HEK293 (cell line): ENCODE measurements around the gene HIRA.

Source experiments
- CTCF ChIA-PET: fragments of 350-600 bp; formaldehyde crosslinking; extraction: SDS; loops from one replicate; lab custom pipeline; 2021; ENCODE audit warnings: antibody characterized with exemption; lab: Yijun Ruan, JAX
- POLR2A ChIA-PET: fragments of 300-600 bp; formaldehyde crosslinking; extraction: SDS; loops from one replicate; lab custom pipeline; 2020; ENCODE audit warnings: antibody characterized with exemption, inconsistent platforms; lab: Yijun Ruan, JAX
- H3K27ac ChIP-seq: fragments of 200-500 bp; sonication (Bioruptor generic); 2 replicates; pipeline ENCODE4 v1.5.1; 2014; ENCODE audit warnings: low read depth, low read length, control low read depth, inconsistent platforms; ENCODE audit errors: extremely low read depth
- H3K36me3 ChIP-seq, 2 experiments: fragments of 200-500 bp in 1 of 2; sonication (Bioruptor generic) in 1 of 2; 1 replicate in 1 of 2; 2 replicates in 1 of 2; pipeline ENCODE4 v1.5.1; 2014 to 2017; ENCODE audit warnings: inconsistent platforms in 2 of 2, low read length in 2 of 2; ENCODE audit not compliant: control insufficient read depth in 2 of 2, insufficient read depth in 1 of 2
- H3K4me1 ChIP-seq: fragments of 200-500 bp; sonication (Bioruptor generic); 2 replicates; pipeline ENCODE4 v1.5.1; 2014; ENCODE audit warnings: mild to moderate bottlenecking, low read length, inconsistent platforms; ENCODE audit not compliant: control insufficient read depth, insufficient read depth
- H3K4me3 ChIP-seq: 2 replicates; pipeline ENCODE4 v1.5.1; 2011; ENCODE audit warnings: low read depth, mild to moderate bottlenecking, control low read depth, low read length, moderate library complexity
- H3K9me3 ChIP-seq: fragments of 200-500 bp; sonication (Bioruptor generic); 2 replicates; pipeline ENCODE4 v1.5.1; 2014; ENCODE audit warnings: low read depth, low read length, inconsistent platforms; ENCODE audit not compliant: control insufficient read depth, insufficient read depth
- GLIS1 ChIP-seq: fragments of 450-650 bp; formaldehyde crosslinking; IDR thresholded peaks from 2 replicates; pipeline ENCODE4 v1.5.1; 2016; ENCODE audit warnings: missing biosample characterization, missing genetic modification characterization
- HOXD13 ChIP-seq: sonication (generic); formaldehyde crosslinking; IDR thresholded peaks from 2 replicates; pipeline ENCODE4 v1.8.0; 2022; ENCODE audit warnings: missing genetic modification reagents, borderline replicate concordance
- KLF16 ChIP-seq: fragments of 450-650 bp; formaldehyde crosslinking; IDR thresholded peaks from 2 replicates; pipeline ENCODE4 v1.5.1; 2017; ENCODE audit warnings: missing biosample characterization, missing genetic modification characterization
- MYNN ChIP-seq: fragments of 450-650 bp; formaldehyde crosslinking; IDR thresholded peaks from 2 replicates; pipeline ENCODE4 v1.5.1; 2016; ENCODE audit warnings: missing biosample characterization, missing genetic modification characterization, borderline replicate concordance
- YY2 ChIP-seq: fragments of 450-650 bp; formaldehyde crosslinking; IDR thresholded peaks from 2 replicates; pipeline ENCODE4 v1.5.1; 2016; ENCODE audit warnings: missing biosample characterization, missing genetic modification characterization
- ZBTB1 ChIP-seq: fragments of 450-650 bp; formaldehyde crosslinking; IDR thresholded peaks from 2 replicates; pipeline ENCODE4 v1.5.1; 2016; ENCODE audit warnings: missing biosample characterization, missing genetic modification characterization
- ZBTB48 ChIP-seq: fragments of 450-650 bp; formaldehyde crosslinking; IDR thresholded peaks from 2 replicates; pipeline ENCODE4 v1.5.1; 2016; ENCODE audit warnings: missing biosample characterization, missing genetic modification characterization
- ZNF132 ChIP-seq: fragments of 450-650 bp; formaldehyde crosslinking; IDR thresholded peaks from 2 replicates; pipeline ENCODE4 v1.5.1; 2017; ENCODE audit warnings: missing biosample characterization, missing genetic modification characterization, borderline replicate concordance
- ZNF157 ChIP-seq: fragments of 450-650 bp; formaldehyde crosslinking; IDR thresholded peaks from 2 replicates; pipeline ENCODE4 v1.5.1; 2016; ENCODE audit warnings: missing biosample characterization, missing genetic modification characterization
- ZNF19 ChIP-seq: fragments of 450-650 bp; formaldehyde crosslinking; IDR thresholded peaks from 2 replicates; pipeline ENCODE4; 2016; ENCODE audit warnings: missing biosample characterization, missing genetic modification characterization, low read depth
- ZNF214 ChIP-seq: fragments of 450-650 bp; formaldehyde crosslinking; IDR thresholded peaks from 2 replicates; pipeline ENCODE4 v1.5.1; 2017; ENCODE audit warnings: missing biosample characterization, mild to moderate bottlenecking, missing genetic modification characterization, borderline replicate concordance
- ZNF302 ChIP-seq: fragments of 450-650 bp; formaldehyde crosslinking; IDR thresholded peaks from 2 replicates; pipeline ENCODE4 v1.5.1; 2016; ENCODE audit warnings: missing biosample characterization, missing genetic modification characterization, low read depth
- ZNF341 ChIP-seq: fragments of 450-650 bp; formaldehyde crosslinking; IDR thresholded peaks from 2 replicates; pipeline ENCODE4; 2016; ENCODE audit warnings: low read depth, missing biosample characterization, missing genetic modification characterization
- ZNF37A ChIP-seq: fragments of 450-650 bp; IDR thresholded peaks from 2 replicates; pipeline ENCODE4 v1.5.1; 2018; ENCODE audit warnings: missing biosample characterization, missing genetic modification characterization
- ZNF510 ChIP-seq: fragments of 450-650 bp; formaldehyde crosslinking; IDR thresholded peaks from 2 replicates; pipeline ENCODE4 v1.5.1; 2018; ENCODE audit warnings: mild to moderate bottlenecking, missing genetic modification characterization, missing biosample characterization; ENCODE audit not compliant: insufficient replicate concordance
- ZNF521 ChIP-seq: fragments of 450-650 bp; formaldehyde crosslinking; IDR thresholded peaks from 2 replicates; pipeline ENCODE4 v1.5.1; 2017; ENCODE audit warnings: missing biosample characterization, mild to moderate bottlenecking, missing genetic modification characterization
- ZNF530 ChIP-seq: fragments of 450-650 bp; formaldehyde crosslinking; IDR thresholded peaks from 2 replicates; pipeline ENCODE4 v1.5.1; 2016; ENCODE audit warnings: low read depth, missing biosample characterization, missing genetic modification characterization
- ZNF544 ChIP-seq: fragments of 450-650 bp; formaldehyde crosslinking; IDR thresholded peaks from 2 replicates; pipeline ENCODE4 v1.5.0; 2017; ENCODE audit warnings: missing biosample characterization, missing genetic modification characterization
- ZNF548 ChIP-seq: fragments of 450-650 bp; formaldehyde crosslinking; IDR thresholded peaks from 2 replicates; pipeline ENCODE4 v1.5.1; 2016; ENCODE audit warnings: missing biosample characterization, missing genetic modification characterization
- ZNF596 ChIP-seq: fragments of 450-650 bp; IDR thresholded peaks from 2 replicates; pipeline ENCODE4 v1.5.0; 2018; ENCODE audit warnings: missing biosample characterization, mild to moderate bottlenecking, missing genetic modification characterization, moderate library complexity
- ZNF621 ChIP-seq: fragments of 450-650 bp; formaldehyde crosslinking; IDR thresholded peaks from 2 replicates; pipeline ENCODE4 v1.5.1; 2017; ENCODE audit warnings: missing biosample characterization, missing genetic modification characterization
- ZNF623 ChIP-seq: fragments of 450-650 bp; formaldehyde crosslinking; IDR thresholded peaks from 2 replicates; pipeline ENCODE4 v1.5.1; 2016; ENCODE audit warnings: missing biosample characterization, missing genetic modification characterization
- ZNF664 ChIP-seq: fragments of 450-650 bp; formaldehyde crosslinking; IDR thresholded peaks from 2 replicates; pipeline ENCODE4 v1.5.1; 2016; ENCODE audit warnings: missing biosample characterization, missing genetic modification characterization
- ZNF837 ChIP-seq: fragments of 450-650 bp; formaldehyde crosslinking; IDR thresholded peaks from 2 replicates; pipeline ENCODE4 v1.5.1; 2016; ENCODE audit warnings: missing biosample characterization, missing genetic modification characterization
- ZNF843 ChIP-seq: fragments of 450-650 bp; formaldehyde crosslinking; IDR thresholded peaks from 2 replicates; pipeline ENCODE4 v1.5.1; 2016; ENCODE audit warnings: missing biosample characterization, missing genetic modification characterization
- ZSCAN16 ChIP-seq: fragments of 450-650 bp; formaldehyde crosslinking; IDR thresholded peaks from 2 replicates; pipeline ENCODE4 v1.5.1; 2016; ENCODE audit warnings: missing biosample characterization, missing genetic modification characterization
- ZSCAN23 ChIP-seq: fragments of 450-650 bp; formaldehyde crosslinking; IDR thresholded peaks from 2 replicates; pipeline ENCODE4 v1.5.1; 2016; ENCODE audit warnings: missing biosample characterization, missing genetic modification characterization
- ZSCAN30 ChIP-seq: fragments of 450-650 bp; IDR thresholded peaks from 2 replicates; pipeline ENCODE4 v1.5.1; 2018; ENCODE audit warnings: missing biosample characterization, mild to moderate bottlenecking, missing genetic modification characterization, moderate library complexity
- ZXDB ChIP-seq: fragments of 450-650 bp; formaldehyde crosslinking; IDR thresholded peaks from 2 replicates; pipeline ENCODE4 v1.5.1; 2016; ENCODE audit warnings: missing biosample characterization, missing genetic modification characterization
- TF ChIP-seq, protein P1 (sequence below): fragments of 450-650 bp; formaldehyde crosslinking; IDR thresholded peaks from 2 replicates; pipeline ENCODE4 v1.5.1; 2016; ENCODE audit warnings: missing biosample characterization, missing genetic modification characterization, borderline replicate concordance
- TF ChIP-seq, protein P2 (sequence below): fragments of 450-650 bp; IDR thresholded peaks from 2 replicates; pipeline ENCODE4 v1.5.1; 2018; ENCODE audit warnings: missing biosample characterization, missing genetic modification characterization
- TF ChIP-seq, protein P3 (sequence below): fragments of 450-650 bp; formaldehyde crosslinking; IDR thresholded peaks from 2 replicates; pipeline ENCODE4 v1.5.0; 2017; ENCODE audit warnings: missing biosample characterization, missing genetic modification characterization, borderline replicate concordance
- TF ChIP-seq, protein P4 (sequence below): fragments of 450-650 bp; formaldehyde crosslinking; IDR thresholded peaks from 2 replicates; pipeline ENCODE4 v1.5.1; 2016; ENCODE audit warnings: missing biosample characterization, missing genetic modification characterization

Gene HIRA

DNA sequence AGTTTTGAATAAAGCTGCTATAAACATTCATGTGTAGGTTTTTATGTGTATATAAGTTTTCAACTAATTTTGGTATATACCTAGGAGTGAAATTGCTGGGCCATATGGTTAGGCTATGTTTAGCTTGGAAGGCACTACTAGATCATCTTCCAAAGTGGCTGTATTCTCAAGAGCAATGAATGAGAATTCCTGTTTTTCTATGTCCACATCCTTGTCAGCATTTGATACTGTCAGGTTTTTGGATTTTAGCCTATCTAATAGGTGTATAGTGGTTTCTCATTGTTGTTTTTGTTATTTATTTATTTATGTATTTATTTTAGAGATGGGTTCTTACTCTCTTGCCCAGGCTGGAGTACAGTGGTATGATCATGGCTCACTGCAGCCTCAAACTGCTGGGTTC is 113.7 kb downstream of the HIRA start:
- no peaks in the 10 kb centered on the region for H3K36me3 ChIP-seq
- ChIA-PET POLR2A (no interaction called here), CTCF (interaction anchor here (0.9 to 1.2 kb wide), 2 partner anchors 10 to 138 kb away, joined by 3 to 8 read pairs; no protein-coding TSS in a partner anchor)
- no peak overlapping the region for H3K27ac ChIP-seq
- no peak overlapping the region for H3K4me3 ChIP-seq
- H3K4me1 ChIP-seq = no peaks in the 10 kb centered on the region
- TF ChIP-seq ZNF510 (tag by site-specific recombination) (no peak), ZNF623 (tag by site-specific recombination) (no peak), ZNF302 (tag by site-specific recombination) (no peak), ZXDB (tag by site-specific recombination) (no peak), ZSCAN23 (no peak), ZSCAN16 (tag by site-specific recombination) (no peak), ZNF157 (tag by site-specific recombination) (no peak), ZNF530 (tag by site-specific recombination) (no peak), ZNF19 (no peak), ZNF214 (no peak), ZNF837 (tag by site-specific recombination) (no peak), ZNF664 (no peak), ZSCAN30 (tag by site-specific recombination) (no peak), ZNF548 (tag by site-specific recombination) (no peak), HOXD13 (CRISPR knock-in tag) (no peak), ZNF843 (tag by site-specific recombination) (no peak), ZBTB1 (no peak), MYNN (tag by site-specific recombination) (no peak)
- TF ChIP-seq, protein P1, sequence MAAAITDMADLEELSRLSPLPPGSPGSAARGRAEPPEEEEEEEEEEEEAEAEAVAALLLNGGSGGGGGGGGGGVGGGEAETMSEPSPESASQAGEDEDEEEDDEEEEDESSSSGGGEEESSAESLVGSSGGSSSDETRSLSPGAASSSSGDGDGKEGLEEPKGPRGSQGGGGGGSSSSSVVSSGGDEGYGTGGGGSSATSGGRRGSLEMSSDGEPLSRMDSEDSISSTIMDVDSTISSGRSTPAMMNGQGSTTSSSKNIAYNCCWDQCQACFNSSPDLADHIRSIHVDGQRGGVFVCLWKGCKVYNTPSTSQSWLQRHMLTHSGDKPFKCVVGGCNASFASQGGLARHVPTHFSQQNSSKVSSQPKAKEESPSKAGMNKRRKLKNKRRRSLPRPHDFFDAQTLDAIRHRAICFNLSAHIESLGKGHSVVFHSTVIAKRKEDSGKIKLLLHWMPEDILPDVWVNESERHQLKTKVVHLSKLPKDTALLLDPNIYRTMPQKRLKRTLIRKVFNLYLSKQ (tag by site-specific recombination) = no peak
- TF ChIP-seq, protein P2, sequence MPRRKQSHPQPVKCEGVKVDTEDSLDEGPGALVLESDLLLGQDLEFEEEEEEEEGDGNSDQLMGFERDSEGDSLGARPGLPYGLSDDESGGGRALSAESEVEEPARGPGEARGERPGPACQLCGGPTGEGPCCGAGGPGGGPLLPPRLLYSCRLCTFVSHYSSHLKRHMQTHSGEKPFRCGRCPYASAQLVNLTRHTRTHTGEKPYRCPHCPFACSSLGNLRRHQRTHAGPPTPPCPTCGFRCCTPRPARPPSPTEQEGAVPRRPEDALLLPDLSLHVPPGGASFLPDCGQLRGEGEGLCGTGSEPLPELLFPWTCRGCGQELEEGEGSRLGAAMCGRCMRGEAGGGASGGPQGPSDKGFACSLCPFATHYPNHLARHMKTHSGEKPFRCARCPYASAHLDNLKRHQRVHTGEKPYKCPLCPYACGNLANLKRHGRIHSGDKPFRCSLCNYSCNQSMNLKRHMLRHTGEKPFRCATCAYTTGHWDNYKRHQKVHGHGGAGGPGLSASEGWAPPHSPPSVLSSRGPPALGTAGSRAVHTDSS (tag by site-specific recombination) = no peak
- H3K9me3 ChIP-seq = no peaks in the 10 kb centered on the region

DNA sequence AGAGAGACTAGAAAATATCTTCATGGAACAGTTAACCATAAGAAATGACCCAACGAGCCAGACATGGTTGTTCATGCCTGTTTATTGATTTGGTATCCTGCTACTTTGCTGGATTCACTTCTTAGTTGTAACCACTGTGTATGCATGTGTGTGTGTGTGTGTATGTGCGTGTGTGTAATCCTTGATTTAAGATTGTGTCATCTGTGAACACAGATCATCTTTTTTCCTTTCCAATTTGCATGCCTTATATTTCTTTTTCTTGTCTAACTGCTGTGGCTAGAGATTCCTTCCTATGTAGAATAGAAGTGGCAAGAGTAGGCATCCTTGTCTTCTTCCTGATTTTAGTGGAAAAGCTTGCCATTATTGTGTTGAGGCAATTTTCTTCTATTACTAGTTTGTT is 123.7 kb downstream of the HIRA start:
- TF ChIP-seq ZNF621 (tag by site-specific recombination) = no peak
- TF ChIP-seq ZNF341 (tag by site-specific recombination) = no peak
- no peak for TF ChIP-seq GLIS1
- no peak for TF ChIP-seq ZNF132 (tag by site-specific recombination)
- no peak for TF ChIP-seq KLF16
- no peak for TF ChIP-seq ZBTB48 (tag by site-specific recombination)
- no peak for TF ChIP-seq ZNF521 (tag by site-specific recombination)
- TF ChIP-seq, protein P3, sequence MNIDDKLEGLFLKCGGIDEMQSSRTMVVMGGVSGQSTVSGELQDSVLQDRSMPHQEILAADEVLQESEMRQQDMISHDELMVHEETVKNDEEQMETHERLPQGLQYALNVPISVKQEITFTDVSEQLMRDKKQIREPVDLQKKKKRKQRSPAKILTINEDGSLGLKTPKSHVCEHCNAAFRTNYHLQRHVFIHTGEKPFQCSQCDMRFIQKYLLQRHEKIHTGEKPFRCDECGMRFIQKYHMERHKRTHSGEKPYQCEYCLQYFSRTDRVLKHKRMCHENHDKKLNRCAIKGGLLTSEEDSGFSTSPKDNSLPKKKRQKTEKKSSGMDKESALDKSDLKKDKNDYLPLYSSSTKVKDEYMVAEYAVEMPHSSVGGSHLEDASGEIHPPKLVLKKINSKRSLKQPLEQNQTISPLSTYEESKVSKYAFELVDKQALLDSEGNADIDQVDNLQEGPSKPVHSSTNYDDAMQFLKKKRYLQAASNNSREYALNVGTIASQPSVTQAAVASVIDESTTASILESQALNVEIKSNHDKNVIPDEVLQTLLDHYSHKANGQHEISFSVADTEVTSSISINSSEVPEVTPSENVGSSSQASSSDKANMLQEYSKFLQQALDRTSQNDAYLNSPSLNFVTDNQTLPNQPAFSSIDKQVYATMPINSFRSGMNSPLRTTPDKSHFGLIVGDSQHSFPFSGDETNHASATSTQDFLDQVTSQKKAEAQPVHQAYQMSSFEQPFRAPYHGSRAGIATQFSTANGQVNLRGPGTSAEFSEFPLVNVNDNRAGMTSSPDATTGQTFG (tag by site-specific recombination) = no peak
- TF ChIP-seq, protein P4, sequence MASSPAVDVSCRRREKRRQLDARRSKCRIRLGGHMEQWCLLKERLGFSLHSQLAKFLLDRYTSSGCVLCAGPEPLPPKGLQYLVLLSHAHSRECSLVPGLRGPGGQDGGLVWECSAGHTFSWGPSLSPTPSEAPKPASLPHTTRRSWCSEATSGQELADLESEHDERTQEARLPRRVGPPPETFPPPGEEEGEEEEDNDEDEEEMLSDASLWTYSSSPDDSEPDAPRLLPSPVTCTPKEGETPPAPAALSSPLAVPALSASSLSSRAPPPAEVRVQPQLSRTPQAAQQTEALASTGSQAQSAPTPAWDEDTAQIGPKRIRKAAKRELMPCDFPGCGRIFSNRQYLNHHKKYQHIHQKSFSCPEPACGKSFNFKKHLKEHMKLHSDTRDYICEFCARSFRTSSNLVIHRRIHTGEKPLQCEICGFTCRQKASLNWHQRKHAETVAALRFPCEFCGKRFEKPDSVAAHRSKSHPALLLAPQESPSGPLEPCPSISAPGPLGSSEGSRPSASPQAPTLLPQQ (tag by site-specific recombination) = no peak
- TF ChIP-seq ZNF544 (tag by site-specific recombination) = no peak
- TF ChIP-seq ZNF596 (tag by site-specific recombination) = no peak
- no peak for TF ChIP-seq ZNF37A
- no peak for TF ChIP-seq ZNF157 (tag by site-specific recombination)
- no peak for TF ChIP-seq YY2 (tag by site-specific recombination)
- TF ChIP-seq ZNF664 = no peak
- Histone ChIP-seq H3K4me1 (no peaks in the 10 kb centered on the region), H3K4me3 (no peak overlapping the region), H3K9me3 (no peaks in the 10 kb centered on the region), H3K27ac (no peak overlapping the region), H3K36me3 (no peaks in the 10 kb centered on the region)
- CTCF ChIA-PET = interaction anchor here (0.5 kb wide), 1 partner anchor 90 kb away, joined by 3 read pairs; no protein-coding TSS in a partner anchor
- POLR2A ChIA-PET = no interaction called here
